Measurements from ENCODE around the gene RNF114. TPM values are rescaled to one million over a fixed set of nuclear protein-coding genes. Genes with fewer than 3 reads are reported as not detected.

The RNF114 gene
- total RNA-seq, 1 experiment from 2014 or later = 88.1 TPM

DNA sequence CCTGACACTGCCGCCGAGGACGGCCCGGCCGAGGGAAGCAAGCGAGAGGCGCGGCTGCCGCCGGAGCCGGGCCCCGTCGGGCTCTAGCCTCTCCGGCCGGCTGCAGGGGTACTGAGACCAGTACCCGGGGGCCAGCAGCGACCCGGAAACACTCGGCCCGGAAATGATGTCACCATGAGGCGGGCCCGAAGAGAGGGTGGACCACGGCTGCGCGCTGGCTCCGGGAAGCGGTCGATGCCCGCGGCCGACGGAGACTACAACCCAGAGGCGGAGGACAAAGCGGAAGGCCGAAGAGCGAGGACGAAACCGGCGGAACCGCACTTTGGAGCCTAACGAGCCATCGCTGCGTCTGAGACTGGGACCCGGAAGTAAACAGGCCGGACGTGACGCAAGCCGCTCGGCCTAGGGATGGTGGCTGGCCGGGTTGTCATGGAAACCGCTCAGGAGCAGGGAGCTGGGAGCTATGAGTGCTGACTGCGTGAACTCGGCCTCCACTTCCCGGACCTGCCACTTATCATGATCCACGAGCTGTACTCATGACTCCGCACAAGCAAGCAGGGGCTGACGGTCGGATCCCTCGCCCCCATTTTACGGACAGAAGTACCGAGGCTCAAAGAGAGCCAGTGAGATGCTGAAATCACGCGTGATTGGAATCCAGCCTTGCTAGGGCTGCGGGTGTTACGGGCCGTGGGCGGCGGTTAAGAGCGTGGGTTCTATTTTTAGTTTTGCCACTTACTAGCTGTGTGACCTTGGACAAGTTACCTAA is 20.6 kb upstream of the RNF114 start, which contains the start of gene SPATA2 (continued):
- TF ChIP-seq, protein P1, sequence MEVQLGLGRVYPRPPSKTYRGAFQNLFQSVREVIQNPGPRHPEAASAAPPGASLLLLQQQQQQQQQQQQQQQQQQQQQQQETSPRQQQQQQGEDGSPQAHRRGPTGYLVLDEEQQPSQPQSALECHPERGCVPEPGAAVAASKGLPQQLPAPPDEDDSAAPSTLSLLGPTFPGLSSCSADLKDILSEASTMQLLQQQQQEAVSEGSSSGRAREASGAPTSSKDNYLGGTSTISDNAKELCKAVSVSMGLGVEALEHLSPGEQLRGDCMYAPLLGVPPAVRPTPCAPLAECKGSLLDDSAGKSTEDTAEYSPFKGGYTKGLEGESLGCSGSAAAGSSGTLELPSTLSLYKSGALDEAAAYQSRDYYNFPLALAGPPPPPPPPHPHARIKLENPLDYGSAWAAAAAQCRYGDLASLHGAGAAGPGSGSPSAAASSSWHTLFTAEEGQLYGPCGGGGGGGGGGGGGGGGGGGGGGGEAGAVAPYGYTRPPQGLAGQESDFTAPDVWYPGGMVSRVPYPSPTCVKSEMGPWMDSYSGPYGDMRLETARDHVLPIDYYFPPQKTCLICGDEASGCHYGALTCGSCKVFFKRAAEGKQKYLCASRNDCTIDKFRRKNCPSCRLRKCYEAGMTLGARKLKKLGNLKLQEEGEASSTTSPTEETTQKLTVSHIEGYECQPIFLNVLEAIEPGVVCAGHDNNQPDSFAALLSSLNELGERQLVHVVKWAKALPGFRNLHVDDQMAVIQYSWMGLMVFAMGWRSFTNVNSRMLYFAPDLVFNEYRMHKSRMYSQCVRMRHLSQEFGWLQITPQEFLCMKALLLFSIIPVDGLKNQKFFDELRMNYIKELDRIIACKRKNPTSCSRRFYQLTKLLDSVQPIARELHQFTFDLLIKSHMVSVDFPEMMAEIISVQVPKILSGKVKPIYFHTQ (CRISPR knock-in tag; IDR thresholded peaks at IDR 0.05) = no peak
- TF ChIP-seq NR1H2 (CRISPR knock-in tag; IDR thresholded peaks at IDR 0.05) (no peak), NR3C1 (CRISPR knock-in tag; conservative IDR thresholded peaks at IDR 0.05; ENCODE audit: low read depth) (no peak), KAT7 (CRISPR knock-in tag; IDR thresholded peaks at IDR 0.05; ENCODE audit: borderline replicate concordance) (no peak), NFE2L1 (CRISPR knock-in tag; IDR thresholded peaks at IDR 0.05) (no peak), ZNF317 (CRISPR knock-in tag; IDR thresholded peaks at IDR 0.05; ENCODE audit: borderline replicate concordance, low read depth) (no peak), NR2C2 (CRISPR knock-in tag; IDR thresholded peaks at IDR 0.05) (peak; percentile 98), ATF1 (CRISPR knock-in tag; IDR thresholded peaks at IDR 0.05) (no peak), SMAD4 (CRISPR knock-in tag; IDR thresholded peaks at IDR 0.05) (no peak), FOXP1 (CRISPR knock-in tag; IDR thresholded peaks at IDR 0.05; ENCODE audit: borderline replicate concordance) (no peak), TEAD1 (CRISPR knock-in tag; IDR thresholded peaks at IDR 0.05) (no peak), TCF7 (CRISPR knock-in tag; IDR thresholded peaks at IDR 0.05; ENCODE audit: low read depth) (no peak), ZNF423 (CRISPR knock-in tag; IDR thresholded peaks at IDR 0.05) (no peak), CREB1 (CRISPR knock-in tag; IDR thresholded peaks at IDR 0.05) (peak; percentile 79; the same call in 1 of the 2 replicates), ZNF416 (CRISPR knock-in tag; IDR thresholded peaks at IDR 0.05) (no peak), ZNF219 (CRISPR knock-in tag; IDR thresholded peaks at IDR 0.05; ENCODE audit: borderline replicate concordance) (no peak; the same call in 1 of the 2 replicates)
- TF ChIP-seq, protein P2, sequence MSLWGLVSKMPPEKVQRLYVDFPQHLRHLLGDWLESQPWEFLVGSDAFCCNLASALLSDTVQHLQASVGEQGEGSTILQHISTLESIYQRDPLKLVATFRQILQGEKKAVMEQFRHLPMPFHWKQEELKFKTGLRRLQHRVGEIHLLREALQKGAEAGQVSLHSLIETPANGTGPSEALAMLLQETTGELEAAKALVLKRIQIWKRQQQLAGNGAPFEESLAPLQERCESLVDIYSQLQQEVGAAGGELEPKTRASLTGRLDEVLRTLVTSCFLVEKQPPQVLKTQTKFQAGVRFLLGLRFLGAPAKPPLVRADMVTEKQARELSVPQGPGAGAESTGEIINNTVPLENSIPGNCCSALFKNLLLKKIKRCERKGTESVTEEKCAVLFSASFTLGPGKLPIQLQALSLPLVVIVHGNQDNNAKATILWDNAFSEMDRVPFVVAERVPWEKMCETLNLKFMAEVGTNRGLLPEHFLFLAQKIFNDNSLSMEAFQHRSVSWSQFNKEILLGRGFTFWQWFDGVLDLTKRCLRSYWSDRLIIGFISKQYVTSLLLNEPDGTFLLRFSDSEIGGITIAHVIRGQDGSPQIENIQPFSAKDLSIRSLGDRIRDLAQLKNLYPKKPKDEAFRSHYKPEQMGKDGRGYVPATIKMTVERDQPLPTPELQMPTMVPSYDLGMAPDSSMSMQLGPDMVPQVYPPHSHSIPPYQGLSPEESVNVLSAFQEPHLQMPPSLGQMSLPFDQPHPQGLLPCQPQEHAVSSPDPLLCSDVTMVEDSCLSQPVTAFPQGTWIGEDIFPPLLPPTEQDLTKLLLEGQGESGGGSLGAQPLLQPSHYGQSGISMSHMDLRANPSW (CRISPR knock-in tag; conservative IDR thresholded peaks at IDR 0.05; ENCODE audit: low read depth) = no peak
- TF ChIP-seq, protein P3, sequence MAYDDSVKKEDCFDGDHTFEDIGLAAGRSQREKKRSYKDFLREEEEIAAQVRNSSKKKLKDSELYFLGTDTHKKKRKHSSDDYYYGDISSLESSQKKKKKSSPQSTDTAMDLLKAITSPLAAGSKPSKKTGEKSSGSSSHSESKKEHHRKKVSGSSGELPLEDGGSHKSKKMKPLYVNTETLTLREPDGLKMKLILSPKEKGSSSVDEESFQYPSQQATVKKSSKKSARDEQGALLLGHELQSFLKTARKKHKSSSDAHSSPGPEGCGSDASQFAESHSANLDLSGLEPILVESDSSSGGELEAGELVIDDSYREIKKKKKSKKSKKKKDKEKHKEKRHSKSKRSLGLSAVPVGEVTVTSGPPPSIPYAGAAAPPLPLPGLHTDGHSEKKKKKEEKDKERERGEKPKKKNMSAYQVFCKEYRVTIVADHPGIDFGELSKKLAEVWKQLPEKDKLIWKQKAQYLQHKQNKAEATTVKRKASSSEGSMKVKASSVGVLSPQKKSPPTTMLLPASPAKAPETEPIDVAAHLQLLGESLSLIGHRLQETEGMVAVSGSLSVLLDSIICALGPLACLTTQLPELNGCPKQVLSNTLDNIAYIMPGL (CRISPR knock-in tag; IDR thresholded peaks at IDR 0.05) = peak; percentile 62; the same call in 1 of the 2 replicates
- TF ChIP-seq, protein P4, sequence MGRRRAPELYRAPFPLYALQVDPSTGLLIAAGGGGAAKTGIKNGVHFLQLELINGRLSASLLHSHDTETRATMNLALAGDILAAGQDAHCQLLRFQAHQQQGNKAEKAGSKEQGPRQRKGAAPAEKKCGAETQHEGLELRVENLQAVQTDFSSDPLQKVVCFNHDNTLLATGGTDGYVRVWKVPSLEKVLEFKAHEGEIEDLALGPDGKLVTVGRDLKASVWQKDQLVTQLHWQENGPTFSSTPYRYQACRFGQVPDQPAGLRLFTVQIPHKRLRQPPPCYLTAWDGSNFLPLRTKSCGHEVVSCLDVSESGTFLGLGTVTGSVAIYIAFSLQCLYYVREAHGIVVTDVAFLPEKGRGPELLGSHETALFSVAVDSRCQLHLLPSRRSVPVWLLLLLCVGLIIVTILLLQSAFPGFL (CRISPR knock-in tag; IDR thresholded peaks at IDR 0.05; ENCODE audit: borderline replicate concordance) = no peak
- TF ChIP-seq, protein P5, sequence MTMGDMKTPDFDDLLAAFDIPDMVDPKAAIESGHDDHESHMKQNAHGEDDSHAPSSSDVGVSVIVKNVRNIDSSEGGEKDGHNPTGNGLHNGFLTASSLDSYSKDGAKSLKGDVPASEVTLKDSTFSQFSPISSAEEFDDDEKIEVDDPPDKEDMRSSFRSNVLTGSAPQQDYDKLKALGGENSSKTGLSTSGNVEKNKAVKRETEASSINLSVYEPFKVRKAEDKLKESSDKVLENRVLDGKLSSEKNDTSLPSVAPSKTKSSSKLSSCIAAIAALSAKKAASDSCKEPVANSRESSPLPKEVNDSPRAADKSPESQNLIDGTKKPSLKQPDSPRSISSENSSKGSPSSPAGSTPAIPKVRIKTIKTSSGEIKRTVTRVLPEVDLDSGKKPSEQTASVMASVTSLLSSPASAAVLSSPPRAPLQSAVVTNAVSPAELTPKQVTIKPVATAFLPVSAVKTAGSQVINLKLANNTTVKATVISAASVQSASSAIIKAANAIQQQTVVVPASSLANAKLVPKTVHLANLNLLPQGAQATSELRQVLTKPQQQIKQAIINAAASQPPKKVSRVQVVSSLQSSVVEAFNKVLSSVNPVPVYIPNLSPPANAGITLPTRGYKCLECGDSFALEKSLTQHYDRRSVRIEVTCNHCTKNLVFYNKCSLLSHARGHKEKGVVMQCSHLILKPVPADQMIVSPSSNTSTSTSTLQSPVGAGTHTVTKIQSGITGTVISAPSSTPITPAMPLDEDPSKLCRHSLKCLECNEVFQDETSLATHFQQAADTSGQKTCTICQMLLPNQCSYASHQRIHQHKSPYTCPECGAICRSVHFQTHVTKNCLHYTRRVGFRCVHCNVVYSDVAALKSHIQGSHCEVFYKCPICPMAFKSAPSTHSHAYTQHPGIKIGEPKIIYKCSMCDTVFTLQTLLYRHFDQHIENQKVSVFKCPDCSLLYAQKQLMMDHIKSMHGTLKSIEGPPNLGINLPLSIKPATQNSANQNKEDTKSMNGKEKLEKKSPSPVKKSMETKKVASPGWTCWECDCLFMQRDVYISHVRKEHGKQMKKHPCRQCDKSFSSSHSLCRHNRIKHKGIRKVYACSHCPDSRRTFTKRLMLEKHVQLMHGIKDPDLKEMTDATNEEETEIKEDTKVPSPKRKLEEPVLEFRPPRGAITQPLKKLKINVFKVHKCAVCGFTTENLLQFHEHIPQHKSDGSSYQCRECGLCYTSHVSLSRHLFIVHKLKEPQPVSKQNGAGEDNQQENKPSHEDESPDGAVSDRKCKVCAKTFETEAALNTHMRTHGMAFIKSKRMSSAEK (CRISPR knock-in tag; IDR thresholded peaks at IDR 0.05; ENCODE audit: borderline replicate concordance) = no peak
- TF ChIP-seq, protein P6, sequence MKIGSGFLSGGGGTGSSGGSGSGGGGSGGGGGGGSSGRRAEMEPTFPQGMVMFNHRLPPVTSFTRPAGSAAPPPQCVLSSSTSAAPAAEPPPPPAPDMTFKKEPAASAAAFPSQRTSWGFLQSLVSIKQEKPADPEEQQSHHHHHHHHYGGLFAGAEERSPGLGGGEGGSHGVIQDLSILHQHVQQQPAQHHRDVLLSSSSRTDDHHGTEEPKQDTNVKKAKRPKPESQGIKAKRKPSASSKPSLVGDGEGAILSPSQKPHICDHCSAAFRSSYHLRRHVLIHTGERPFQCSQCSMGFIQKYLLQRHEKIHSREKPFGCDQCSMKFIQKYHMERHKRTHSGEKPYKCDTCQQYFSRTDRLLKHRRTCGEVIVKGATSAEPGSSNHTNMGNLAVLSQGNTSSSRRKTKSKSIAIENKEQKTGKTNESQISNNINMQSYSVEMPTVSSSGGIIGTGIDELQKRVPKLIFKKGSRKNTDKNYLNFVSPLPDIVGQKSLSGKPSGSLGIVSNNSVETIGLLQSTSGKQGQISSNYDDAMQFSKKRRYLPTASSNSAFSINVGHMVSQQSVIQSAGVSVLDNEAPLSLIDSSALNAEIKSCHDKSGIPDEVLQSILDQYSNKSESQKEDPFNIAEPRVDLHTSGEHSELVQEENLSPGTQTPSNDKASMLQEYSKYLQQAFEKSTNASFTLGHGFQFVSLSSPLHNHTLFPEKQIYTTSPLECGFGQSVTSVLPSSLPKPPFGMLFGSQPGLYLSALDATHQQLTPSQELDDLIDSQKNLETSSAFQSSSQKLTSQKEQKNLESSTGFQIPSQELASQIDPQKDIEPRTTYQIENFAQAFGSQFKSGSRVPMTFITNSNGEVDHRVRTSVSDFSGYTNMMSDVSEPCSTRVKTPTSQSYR (CRISPR knock-in tag; IDR thresholded peaks at IDR 0.05) = no peak; the same call in 1 of the 2 replicates
- TF ChIP-seq, protein P7, sequence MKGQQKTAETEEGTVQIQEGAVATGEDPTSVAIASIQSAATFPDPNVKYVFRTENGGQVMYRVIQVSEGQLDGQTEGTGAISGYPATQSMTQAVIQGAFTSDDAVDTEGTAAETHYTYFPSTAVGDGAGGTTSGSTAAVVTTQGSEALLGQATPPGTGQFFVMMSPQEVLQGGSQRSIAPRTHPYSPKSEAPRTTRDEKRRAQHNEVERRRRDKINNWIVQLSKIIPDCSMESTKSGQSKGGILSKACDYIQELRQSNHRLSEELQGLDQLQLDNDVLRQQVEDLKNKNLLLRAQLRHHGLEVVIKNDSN (CRISPR knock-in tag; IDR thresholded peaks at IDR 0.05) = 0 out of 2 replicates have a peak, but pooled peaks have one; percentile 17
